Subcutaneous adipose tissue (tissue), 4 donors: ENCODE measurements around the gene TDRD10. TPM values are rescaled to one million over a fixed set of nuclear protein-coding genes. Genes with fewer than 3 reads are reported as not detected.

ENCODE experiments used
- total RNA-seq, 4 donors: library from RNA; depleted of rRNA; stranded (reverse); fragments of >200 nt; gene quantifications; one replicate each; pipeline ENCODE4 v1.1.0, GENCODE V29; 2016

Gene TDRD10
- total RNA-seq, 4 donors from 2014 or later: 3.7 to 9.0 (median 7.0) TPM

Other genes with a start within 250 kb of the TDRD10 start
- gene HAX1, start 229.6 kb upstream of the TDRD10 start, total RNA-seq: 100 to 1,000 TPM in 1 of 4 donors, 10 to 100 TPM in 3; 84.9 to 105 (median 89.9) TPM
- not detected for gene AQP10, start 181.1 kb upstream of the TDRD10 start, total RNA-seq
- gene ATP8B2, start 176.7 kb upstream of the TDRD10 start, total RNA-seq: 10 to 100 TPM; 39.6 to 46.5 (median 44.6) TPM
- 10 to 100 TPM; 24.4 to 39.4 (median 27.8) TPM for gene IL6R, start 96.9 kb upstream of the TDRD10 start, total RNA-seq
- gene SHE, start 193 bp downstream of the TDRD10 start, total RNA-seq: 10 to 100 TPM; 11.6 to 55.0 (median 25.8) TPM
- 10 to 100 TPM; 18.5 to 42.2 (median 24.7) TPM for gene UBE2Q1, start 56.4 kb downstream of the TDRD10 start, total RNA-seq
- not detected for gene CHRNB2, start 65.6 kb downstream of the TDRD10 start, total RNA-seq
- gene ADAR, start 106.0 kb downstream of the TDRD10 start, total RNA-seq: 100 to 1,000 TPM in 1 of 4 donors, 10 to 100 TPM in 3; 66.5 to 104 (median 78.6) TPM